Heart left ventricle (tissue), 16 donors: Measurements from ENCODE around the gene MTCH1. TPM values are rescaled to one million over a fixed set of nuclear protein-coding genes. Genes with fewer than 3 reads are reported as not detected.
A peak's percentile ranks its signal among the peaks of the same experiment; 100 is the strongest.

Experiments used
- ATAC-seq, 4 donors: fragments of 200-7000 bp; cut with Tn5 transposase; one replicate each; pipeline ENCODE4 v1.9.1; 2020 to 2022; ENCODE audit warnings: moderate library complexity in 4 of 4, mild to moderate bottlenecking in 3 of 4, moderate number of reproducible peaks in 1 of 4
- DNase-seq, 5 donors: peaks; one replicate each; pipeline ENCODE4 v3.0.0-alpha.2; 2020
- H3K27ac ChIP-seq, 12 donors: fragments of 200-600 bp; sonication (generic) in 4 of 12; one replicate each; pipeline versions ENCODE4 v1.5.0 to v1.8.0; 2016 to 2022; ENCODE audit warnings: mild to moderate bottlenecking in 2 of 12
- H3K27me3 ChIP-seq, 9 donors: fragments of 200-600 bp; sonication (generic) in 2 of 9; one replicate each; pipeline versions ENCODE4 v1.5.1 to v1.8.0; 2016 to 2022; ENCODE audit warnings: mild to moderate bottlenecking in 3 of 9
- H3K36me3 ChIP-seq, 9 donors: fragments of 200-600 bp; sonication (generic) in 2 of 9; one replicate each; pipeline versions ENCODE4 v1.5.0 to v1.8.0; 2018 to 2022; ENCODE audit warnings: mild to moderate bottlenecking in 2 of 9
- H3K4me1 ChIP-seq, 12 donors: fragments of 200-600 bp; sonication (generic) in 4 of 12; one replicate each; pipeline versions ENCODE4 v1.5.0 to v1.8.0; 2016 to 2022; ENCODE audit warnings: mild to moderate bottlenecking in 3 of 12
- H3K4me3 ChIP-seq, 12 donors: fragments of 200-600 bp; sonication (generic) in 4 of 12; one replicate each; pipeline versions ENCODE4 v1.5.0 to v1.8.0; 2017 to 2022; ENCODE audit warnings: mild to moderate bottlenecking in 9 of 12, moderate library complexity in 4 of 12
- H3K9me3 ChIP-seq, 12 donors: fragments of 200-600 bp; sonication (generic) in 4 of 12; one replicate each; pipeline versions ENCODE4 v1.5.0 to v1.8.0; 2016 to 2022; ENCODE audit warnings: mild to moderate bottlenecking in 1 of 12
- POLR2A ChIP-seq, 2 donors: fragments of 450-650 bp; IDR thresholded peaks; one replicate each; pipeline ENCODE4 v1.6.1; 2017; ENCODE audit warnings: antibody characterized with exemption in 2 of 2, mild to moderate bottlenecking in 2 of 2, moderate library complexity in 2 of 2
- WGBS, 4 donors: extraction: QIAGEN DNeasy Blood & Tissue Kit in 2 of 4; methylation state at CpG; one replicate each; pipeline versions ENCODE4 v1.1.5 to v1.1.7; 2013 to 2018; 5-methylcytosine and 5-hydroxymethylcytosine counted together
- intact Hi-C, 10 donors: fragments of 100-400 bp; cut with DNase I; formaldehyde crosslinking; loops; one replicate each; pipeline versions ENCODE4 v1.11.1 to v1.14.2; 2022
- polyA plus RNA-seq, 2 donors: library from polyadenylated mRNA; stranded (reverse); fragments of 200-250 nt; gene quantifications; one replicate each; pipeline ENCODE4 v1.2.3, GENCODE V29; 2013
- total RNA-seq, 9 donors: library from RNA; depleted of rRNA in 2 of 9; stranded (reverse); fragments of >200 nt in 2 of 9; fragmentation: NEBNext Ultra II Directional in 3 of 9; extraction: Animal tissue kit (Norgen Biotek cat#: 25700) in 3 of 9; gene quantifications; one replicate each; pipeline versions ENCODE4 v1.1.0 to v1.2.4, GENCODE V29; 2016 to 2023
- TF ChIP-seq, protein P1 (sequence below), 12 donors: fragments of 200-600 bp; sonication (generic) in 4 of 12; IDR thresholded peaks; one replicate each; pipeline versions ENCODE4 v1.5.0 to v1.8.0; 2018 to 2022; ENCODE audit warnings: antibody characterized with exemption in 12 of 12, mild to moderate bottlenecking in 5 of 12
- donor health status: ischemic (EF 13 %, LVEDD 7.1; RV severe dilation, severe dysfunction).
- donor health status: healthy with polysubstance abuse.
- donor health status: DM: no; HTN: yes; CAD: no.
- donor health status: DM: no; HTN: no; CAD: no.
- donor health status: ischemic (EF 25% LVEDD 6.9; RV normal size, moderate dysfunction).
- donor health status: ischemic (EF 25% LVEDD 5.7; RV mildly dilated, moderate dysfunction).
- donor health status: healthy.
- donor health status: DM: yes; HTN: yes; CAD: no.
- donor health status: ischemic (EF 35%, LVEDD 5.7; RV mildly dilated, moderate dysfunction).
- donor health status: nonischemic (EF 11% LVEDD 7.7; RV severe dilation, severe dysfunction).
- donor health status: DM: yes; HTN: yes; CAD: no.
- donor health status: PGD.
- donor health status: ischemic (EF 29% LVEDD 5.4; RV normal size, mild dysfunction).
- donor health status: nonischemic (EF 23%, LVEDD 6.1; RV moderate dilation, normal function).

Gene MTCH1
- total and polyA plus RNA-seq, 11 donors: 104 to 367 (median 193) TPM

DNA sequence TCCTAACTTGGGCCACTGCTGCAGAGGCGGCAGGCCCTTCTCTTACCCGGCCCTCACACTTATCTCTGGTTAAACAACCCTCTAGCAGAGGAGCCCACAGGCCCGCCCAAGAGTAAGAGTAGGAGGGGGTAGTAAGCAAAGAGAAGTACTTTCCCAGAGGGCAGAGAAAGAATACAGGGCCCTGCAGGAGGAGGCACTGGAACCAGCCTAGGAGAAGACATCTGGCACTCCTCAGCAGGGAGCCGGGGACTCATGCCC lies 10.1 kb downstream of the MTCH1 start:
- no peak for ATAC-seq
- Histone ChIP-seq H3K9me3 (no peaks in the 10 kb centered on the region), H3K4me3 (no peak overlapping the region), H3K36me3 (peaks cover 0 to 100% (median 77%) of the 10 kb centered on the region in 9 donors), H3K27me3 (no peaks in the 10 kb centered on the region), H3K27ac (peak overlapping the region in 10 of 12 donors; percentile 25 to 77 (median 70)), H3K4me1 (peaks cover 3 to 97% (median 68%) of the 10 kb centered on the region in 12 donors)
- TF ChIP-seq, protein P1, sequence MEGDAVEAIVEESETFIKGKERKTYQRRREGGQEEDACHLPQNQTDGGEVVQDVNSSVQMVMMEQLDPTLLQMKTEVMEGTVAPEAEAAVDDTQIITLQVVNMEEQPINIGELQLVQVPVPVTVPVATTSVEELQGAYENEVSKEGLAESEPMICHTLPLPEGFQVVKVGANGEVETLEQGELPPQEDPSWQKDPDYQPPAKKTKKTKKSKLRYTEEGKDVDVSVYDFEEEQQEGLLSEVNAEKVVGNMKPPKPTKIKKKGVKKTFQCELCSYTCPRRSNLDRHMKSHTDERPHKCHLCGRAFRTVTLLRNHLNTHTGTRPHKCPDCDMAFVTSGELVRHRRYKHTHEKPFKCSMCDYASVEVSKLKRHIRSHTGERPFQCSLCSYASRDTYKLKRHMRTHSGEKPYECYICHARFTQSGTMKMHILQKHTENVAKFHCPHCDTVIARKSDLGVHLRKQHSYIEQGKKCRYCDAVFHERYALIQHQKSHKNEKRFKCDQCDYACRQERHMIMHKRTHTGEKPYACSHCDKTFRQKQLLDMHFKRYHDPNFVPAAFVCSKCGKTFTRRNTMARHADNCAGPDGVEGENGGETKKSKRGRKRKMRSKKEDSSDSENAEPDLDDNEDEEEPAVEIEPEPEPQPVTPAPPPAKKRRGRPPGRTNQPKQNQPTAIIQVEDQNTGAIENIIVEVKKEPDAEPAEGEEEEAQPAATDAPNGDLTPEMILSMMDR (IDR thresholded peaks at IDR 0.05): no peak
- no peak for TF ChIP-seq POLR2A (IDR thresholded peaks at IDR 0.05)
- 54 to 70% (median 59%) methylated on average over 4 of the region's 4 CpGs for WGBS, 4 donors
- DNase-seq: no peak
- intact Hi-C loops: loop anchor here in 8 of 10 donors (5.0 to 10.0 kb wide), 8 partner anchors 41 to 351 kb away; partner anchors contain the start of gene C6orf89 (in 4 of the 8)

DNA sequence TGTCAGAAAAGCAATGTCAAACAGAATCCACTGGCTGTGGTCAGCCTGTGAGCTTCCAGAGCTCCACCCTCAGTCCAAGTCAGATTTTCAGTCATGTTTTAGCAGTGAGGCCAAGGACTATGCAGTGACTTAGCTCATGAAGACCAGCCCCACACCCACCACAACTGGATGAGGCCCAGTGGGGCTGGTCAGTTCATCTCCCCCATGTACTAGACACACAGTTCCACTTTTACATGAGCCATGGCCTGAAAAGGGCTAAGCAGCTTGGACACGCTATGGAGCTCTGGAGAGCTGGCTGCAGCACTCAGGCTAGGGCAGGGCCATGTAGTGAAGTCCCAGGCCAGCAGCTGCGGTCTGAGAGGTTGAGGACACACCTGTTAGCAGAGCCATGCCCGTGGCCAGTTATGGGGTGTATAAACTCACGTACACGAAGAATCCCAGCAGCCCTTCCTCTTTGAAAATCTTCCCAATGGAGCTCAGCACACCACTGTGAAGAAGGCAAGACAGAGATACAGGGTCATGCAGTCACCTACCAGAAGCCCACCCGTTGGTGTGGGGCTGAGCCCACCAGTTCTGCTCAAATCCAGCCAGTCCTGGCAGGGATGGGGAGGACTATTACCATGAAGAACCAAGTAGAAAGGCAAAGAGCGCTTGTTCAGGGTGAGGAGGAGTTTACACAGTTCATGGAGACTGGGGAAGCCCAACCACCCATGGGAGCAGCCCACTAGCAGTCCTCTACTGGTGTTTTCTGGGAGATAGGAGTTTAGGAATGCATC lies 10.6 kb downstream of the MTCH1 start:
- 83 to 90% (median 86%) methylated on average over 3 to 7 of the region's 7 CpGs for WGBS, 4 donors
- H3K27me3 ChIP-seq: no peaks in the 10 kb centered on the region
- peaks cover 0 to 100% (median 82%) of the 10 kb centered on the region in 9 donors for H3K36me3 ChIP-seq
- no peak overlapping the region for H3K4me3 ChIP-seq
- no peaks in the 10 kb centered on the region for H3K9me3 ChIP-seq
- no peak for TF ChIP-seq POLR2A (IDR thresholded peaks at IDR 0.05)
- TF ChIP-seq, protein P1 (IDR thresholded peaks at IDR 0.05): no peak
- ATAC-seq (peak in 1 of 4 donors; percentile 8), DNase-seq (no peak)
- H3K27ac ChIP-seq: peak overlapping the region in 11 of 12 donors; percentile 3 to 77 (median 69)
- peaks cover 3 to 97% (median 65%) of the 10 kb centered on the region in 12 donors for H3K4me1 ChIP-seq
- intact Hi-C loops: loop anchor here in 8 of 10 donors (5.0 to 10.0 kb wide), 8 partner anchors 42 to 351 kb away; partner anchors contain the start of gene C6orf89 (in 4 of the 8)

DNA sequence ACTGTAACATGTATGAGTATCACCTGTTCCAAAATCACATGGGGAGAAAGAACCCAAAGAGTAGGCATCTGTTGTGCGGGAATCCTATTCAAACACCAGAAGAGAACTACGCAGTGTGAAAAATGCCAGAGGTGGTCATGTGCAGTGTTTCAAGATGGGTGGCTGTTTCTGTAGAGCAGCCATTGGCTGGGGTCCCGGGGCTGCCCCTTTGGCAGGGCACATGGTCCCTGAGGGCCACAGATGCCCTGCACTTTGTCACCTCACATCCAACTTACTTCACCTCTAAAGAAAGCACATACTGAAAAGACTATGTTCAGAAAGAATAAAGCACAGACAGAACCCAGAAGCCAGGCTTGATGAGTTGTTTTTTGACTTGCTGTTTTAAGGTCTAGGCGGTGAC lies 12.3 kb downstream of the MTCH1 start:
- ATAC-seq (peak; percentile 63 to 75 (median 68)), DNase-seq (peak in 4 of 5 donors; percentile 61 to 87 (median 70))
- peak overlapping the region; percentile 20 to 83 (median 72) for H3K27ac ChIP-seq
- no peak for TF ChIP-seq POLR2A (IDR thresholded peaks at IDR 0.05)
- TF ChIP-seq, protein P1 (IDR thresholded peaks at IDR 0.05): no peak
- H3K9me3 ChIP-seq: no peaks in the 10 kb centered on the region
- intact Hi-C loops: loop anchor here in 4 of 10 donors (5.0 to 10.0 kb wide), 4 partner anchors 56 to 349 kb away; no protein-coding TSS in a partner anchor
- WGBS, 4 donors: 42 to 67% (median 52%) methylated on average over 4 of the region's 4 CpGs
- peaks cover 3 to 97% (median 57%) of the 10 kb centered on the region in 12 donors for H3K4me1 ChIP-seq
- H3K4me3 ChIP-seq: no peak overlapping the region
- H3K36me3 ChIP-seq: peaks cover 0 to 100% (median 100%) of the 10 kb centered on the region in 9 donors
- H3K27me3 ChIP-seq: no peaks in the 10 kb centered on the region

DNA sequence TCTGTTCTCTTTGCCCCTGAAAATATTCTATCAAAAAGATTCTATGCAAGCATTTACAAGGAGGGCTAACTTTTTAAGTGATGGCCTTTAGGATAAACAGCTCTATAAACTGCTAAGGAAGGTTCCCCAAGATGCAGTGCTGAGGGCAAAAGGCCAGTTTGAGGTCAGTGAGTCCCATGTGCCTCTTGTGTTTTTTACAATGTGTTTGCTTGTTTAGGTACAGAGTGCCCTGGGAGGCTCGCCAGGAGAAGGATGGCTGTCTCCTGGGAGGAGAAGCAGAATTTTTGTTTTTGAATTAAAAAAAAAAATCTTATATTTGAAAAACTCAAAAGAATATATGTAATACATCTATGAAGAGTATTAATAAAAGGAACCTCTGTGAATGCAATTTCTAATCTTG lies 12.8 kb downstream of the MTCH1 start:
- no peaks in the 10 kb centered on the region for H3K9me3 ChIP-seq
- H3K36me3 ChIP-seq: peaks cover 0 to 100% (median 100%) of the 10 kb centered on the region in 9 donors
- H3K27ac ChIP-seq: peak overlapping the region; percentile 20 to 83 (median 72)

More for the DNA sequence above, 12.8 kb downstream of the MTCH1 start:
- intact Hi-C loops: loop anchor here in 4 of 10 donors (5.0 to 10.0 kb wide), 4 partner anchors 56 to 348 kb away; no protein-coding TSS in a partner anchor
- TF ChIP-seq POLR2A (IDR thresholded peaks at IDR 0.05): no peak
- TF ChIP-seq, protein P1 (IDR thresholded peaks at IDR 0.05): no peak
- 38 to 59% (median 42%) methylated on average over 1 of the region's 1 CpG for WGBS, 4 donors
- H3K4me1 ChIP-seq: peaks cover 3 to 97% (median 56%) of the 10 kb centered on the region in 12 donors
- H3K27me3 ChIP-seq: no peaks in the 10 kb centered on the region
- no peak overlapping the region for H3K4me3 ChIP-seq
- DNase-seq (no peak), ATAC-seq (peak in 1 of 4 donors; percentile 40)
